Measurements from ENCODE around the gene PHTF2. TPM values are rescaled to one million over a fixed set of nuclear protein-coding genes. Genes with fewer than 3 reads are reported as not detected.

PHTF2 gene
- total and polyA plus RNA-seq, 2 of the 4 experiments (the other 2 are of a cell fraction), result 28.3 to 69.9 TPM

DNA sequence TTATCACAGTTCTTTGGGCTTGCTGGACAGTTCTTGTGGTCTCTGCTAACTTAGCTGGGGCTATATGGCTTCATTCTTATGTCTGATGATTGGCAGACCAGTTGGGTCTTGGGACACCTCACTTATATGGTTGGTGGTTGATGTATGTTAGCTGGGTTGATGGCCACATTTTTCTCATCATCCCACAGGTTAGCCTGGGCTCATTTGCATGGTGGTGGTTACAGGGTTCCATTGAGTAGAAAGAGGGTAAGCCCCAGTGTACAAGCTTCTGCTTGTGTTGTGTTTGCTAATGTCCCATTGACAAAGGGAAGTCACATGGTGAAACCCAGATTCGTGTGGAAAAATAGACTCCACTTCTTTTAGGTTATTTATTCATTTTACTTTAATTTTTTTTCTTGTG, 41.0 kb upstream of the PHTF2 start:
- Histone ChIP-seq H3K27me3 (ENCODE audit: control insufficient read depth, insufficient read depth, low read length) (no peaks in the 10 kb centered on the region), H2BK20ac (ENCODE audit: low read depth, low read length) (no peak overlapping the region), H4K91ac (ENCODE audit: insufficient read depth, low read depth, low read length) (no peak overlapping the region), H3K36me3 (ENCODE audit: control insufficient read depth, insufficient read depth, low read length) (no peaks in the 10 kb centered on the region), H2BK15ac (ENCODE audit: low read depth, low read length) (no peak overlapping the region), H4K20me1 (ENCODE audit: insufficient read depth, low read length) (peaks cover 4% of the 10 kb centered on the region; the same call in 1 of the 2 replicates), H3K56ac (ENCODE audit: extremely low read depth, insufficient read depth, low read length) (no peak overlapping the region), H3K18ac (ENCODE audit: low read depth, low read length) (no peak overlapping the region), H2AFZ (replicated peaks; ENCODE audit: low read length, poor library complexity) (no peak overlapping the region), H3K9me3 (ENCODE audit: control insufficient read depth, insufficient read depth, low read length) (no peaks in the 10 kb centered on the region), H3K14ac (replicated peaks; ENCODE audit: low read depth, low read length) (no peak overlapping the region), H2BK5ac (ENCODE audit: low read depth, low read length, poor library complexity, severe bottlenecking) (no peak overlapping the region), H2AK5ac (ENCODE audit: low read depth, low read length) (no peak overlapping the region), H4K8ac (ENCODE audit: low read depth in 2 of 2, low read length in 2 of 2) (no peak overlapping the region), H3K4me2 (ENCODE audit: low read depth, low read length) (no peak overlapping the region), H3K27ac (ENCODE audit: insufficient read depth, low read length) (no peak overlapping the region), H2AK9ac (replicated peaks; ENCODE audit: low read depth, low read length, poor library complexity) (no peak overlapping the region), H3K4me1 (ENCODE audit: control insufficient read depth, insufficient read depth, low read length) (no peaks in the 10 kb centered on the region; the same call in 1 of the 2 replicates), H3K9ac (ENCODE audit: low read depth, low read length) (no peak overlapping the region), H3K4ac (ENCODE audit: low read depth, low read length) (no peak overlapping the region), H3K9me1 (ENCODE audit: insufficient read depth, low read length) (no peaks in the 10 kb centered on the region), H3K79me1 (ENCODE audit: low read depth in 1 of 2, low read length in 2 of 2) (peaks cover 13 to 57% of the 10 kb centered on the region in 2 experiments), H3K23ac (ENCODE audit: low read depth, low read length) (no peak overlapping the region), H2BK120ac (ENCODE audit: low read depth, low read length) (no peak overlapping the region), H3K4me3 (ENCODE audit: insufficient read depth, low read depth, low read length) (no peak overlapping the region), H4K5ac (ENCODE audit: low read depth, low read length) (no peak overlapping the region)
- ATAC-seq (ENCODE audit: low read depth) (no peak), DNase-seq (no peak)
- TF ChIP-seq FOS (IDR thresholded peaks at IDR 0.05; ENCODE audit: low read depth, low read length) (no peak), MXI1 (IDR thresholded peaks at IDR 0.05; ENCODE audit: borderline replicate concordance, low read depth, low read length) (no peak), CHD1 (IDR thresholded peaks at IDR 0.05; ENCODE audit: low read depth, low read length) (no peak), MAFK (IDR thresholded peaks at IDR 0.05; ENCODE audit: low read depth, low read length) (no peak), RCOR1 (IDR thresholded peaks at IDR 0.05; ENCODE audit: insufficient replicate concordance, low read length) (no peak), RAD21 (IDR thresholded peaks at IDR 0.05; ENCODE audit: low read length) (no peak), POLR2A (IDR thresholded peaks at IDR 0.05; ENCODE audit: low read depth, low read length) (no peak), CEBPB (IDR thresholded peaks at IDR 0.05; ENCODE audit: low read depth, low read length) (no peak), NFE2L2 (IDR thresholded peaks at IDR 0.05; ENCODE audit: low read depth, low read length) (no peak), ELK1 (IDR thresholded peaks at IDR 0.05; ENCODE audit: borderline replicate concordance, low read depth, low read length) (no peak), MAZ (IDR thresholded peaks at IDR 0.05; ENCODE audit: borderline replicate concordance, low read depth, low read length) (no peak)
- TF ChIP-seq, protein P1, sequence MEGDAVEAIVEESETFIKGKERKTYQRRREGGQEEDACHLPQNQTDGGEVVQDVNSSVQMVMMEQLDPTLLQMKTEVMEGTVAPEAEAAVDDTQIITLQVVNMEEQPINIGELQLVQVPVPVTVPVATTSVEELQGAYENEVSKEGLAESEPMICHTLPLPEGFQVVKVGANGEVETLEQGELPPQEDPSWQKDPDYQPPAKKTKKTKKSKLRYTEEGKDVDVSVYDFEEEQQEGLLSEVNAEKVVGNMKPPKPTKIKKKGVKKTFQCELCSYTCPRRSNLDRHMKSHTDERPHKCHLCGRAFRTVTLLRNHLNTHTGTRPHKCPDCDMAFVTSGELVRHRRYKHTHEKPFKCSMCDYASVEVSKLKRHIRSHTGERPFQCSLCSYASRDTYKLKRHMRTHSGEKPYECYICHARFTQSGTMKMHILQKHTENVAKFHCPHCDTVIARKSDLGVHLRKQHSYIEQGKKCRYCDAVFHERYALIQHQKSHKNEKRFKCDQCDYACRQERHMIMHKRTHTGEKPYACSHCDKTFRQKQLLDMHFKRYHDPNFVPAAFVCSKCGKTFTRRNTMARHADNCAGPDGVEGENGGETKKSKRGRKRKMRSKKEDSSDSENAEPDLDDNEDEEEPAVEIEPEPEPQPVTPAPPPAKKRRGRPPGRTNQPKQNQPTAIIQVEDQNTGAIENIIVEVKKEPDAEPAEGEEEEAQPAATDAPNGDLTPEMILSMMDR (conservative IDR thresholded peaks at IDR 0.05; ENCODE audit: low read depth, low read length), result no peak
- TF ChIP-seq, protein P2, sequence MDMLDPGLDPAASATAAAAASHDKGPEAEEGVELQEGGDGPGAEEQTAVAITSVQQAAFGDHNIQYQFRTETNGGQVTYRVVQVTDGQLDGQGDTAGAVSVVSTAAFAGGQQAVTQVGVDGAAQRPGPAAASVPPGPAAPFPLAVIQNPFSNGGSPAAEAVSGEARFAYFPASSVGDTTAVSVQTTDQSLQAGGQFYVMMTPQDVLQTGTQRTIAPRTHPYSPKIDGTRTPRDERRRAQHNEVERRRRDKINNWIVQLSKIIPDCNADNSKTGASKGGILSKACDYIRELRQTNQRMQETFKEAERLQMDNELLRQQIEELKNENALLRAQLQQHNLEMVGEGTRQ (IDR thresholded peaks at IDR 0.05; ENCODE audit: low read depth, low read length), result no peak
- POLR2A ChIA-PET (ENCODE audit: unreplicated experiment), result no interaction called here
- dilution Hi-C loops (cut with HindIII; ENCODE audit: low sequenced_read_pairs, unreplicated experiment) (no loop called here), in situ Hi-C loops (cut with MboI; ENCODE audit: low sequenced_read_pairs) (no loop called here), intact Hi-C loops (cut with micrococcal nuclease) (no loop called here)
- CTCF ChIA-PET, result interaction anchor here (1.1 kb wide), 1 partner anchor 100 kb away, joined by 5 read pairs; no protein-coding TSS in a partner anchor
- no CpG with 5 or more reads among the region's 1 CpG for WGBS, 2 experiments (ENCODE audit: extremely low coverage in 2 of 2, insufficient read length in 1 of 2)
- no TSS peak for BruUV-seq (replicated peaks)

Data from IMR-90 (cell line).